CD4-positive, alpha-beta T cell (primary cell): ENCODE results near the gene HEXD. TPM values are rescaled to one million over a fixed set of nuclear protein-coding genes. Genes with fewer than 3 reads are reported as not detected.

Experiments
- ATAC-seq: fragments of 200-7000 bp; cut with Tn5 transposase; one replicate; pipeline ENCODE4 v1.10.0; 2022; ENCODE audit warnings: mild to moderate bottlenecking; ENCODE audit not compliant: poor library complexity
- CTCF ChIA-PET: fragments of 350-600 bp; sonication (Branson Sonifier 250); formaldehyde crosslinking; loops from one replicate; lab custom pipeline; 2021; ENCODE audit warnings: antibody characterized with exemption, inconsistent platforms; lab: Charles Lee
- POLR2A ChIA-PET: fragments of 350-600 bp; sonication (Branson Sonifier 250); formaldehyde crosslinking; loops from one replicate; lab custom pipeline; 2021; ENCODE audit warnings: antibody characterized with exemption, inconsistent platforms; lab: Charles Lee
- DNase-seq, 14 experiments: peaks; one replicate each; pipeline ENCODE4 v3.0.0-alpha.2; 2013 to 2020; ENCODE audit warnings: mixed read lengths in 2 of 14
- H3K27ac ChIP-seq, 2 donors: one replicate each; pipeline versions ENCODE4 v1.5.1 to v1.7.0; 2013; ENCODE audit warnings: low read length in 2 of 2, low read depth in 1 of 2, mild to moderate bottlenecking in 1 of 2
- H3K27me3 ChIP-seq, 2 experiments: 1 replicate in 1 of 2; 2 replicates in 1 of 2; pipeline versions ENCODE4 v1.6.1 to v1.7.0; 2013; ENCODE audit warnings: low read length in 2 of 2, control low read depth in 1 of 2, mild to moderate bottlenecking in 1 of 2, moderate library complexity in 1 of 2; ENCODE audit not compliant: insufficient read depth in 2 of 2, control insufficient read depth in 1 of 2
- H3K36me3 ChIP-seq: one replicate; pipeline ENCODE4 v1.6.1; 2013; ENCODE audit warnings: low read length, control low read depth; ENCODE audit not compliant: insufficient read depth
- H3K4me1 ChIP-seq: one replicate; pipeline ENCODE4 v1.6.1; 2013; ENCODE audit warnings: low read length, control low read depth; ENCODE audit not compliant: insufficient read depth
- H3K4me3 ChIP-seq: one replicate; pipeline ENCODE4 v1.5.1; 2013; ENCODE audit warnings: mild to moderate bottlenecking, low read length, moderate library complexity
- H3K9me3 ChIP-seq, 2 experiments: 1 replicate in 1 of 2; 2 replicates in 1 of 2; pipeline versions ENCODE4 v1.6.1 to v1.7.0; 2013; ENCODE audit warnings: low read length in 2 of 2, mild to moderate bottlenecking in 2 of 2, control low read depth in 1 of 2, moderate library complexity in 1 of 2; ENCODE audit not compliant: control insufficient read depth in 1 of 2, insufficient read depth in 1 of 2
- H3K27ac Mint-ChIP-seq: one replicate; pipeline ENCODE4 v1.8.0; 2020; ENCODE audit warnings: mixed read lengths
- H3K27me3 Mint-ChIP-seq: one replicate; pipeline ENCODE4 v1.8.0; 2021; ENCODE audit warnings: mixed read lengths
- H3K36me3 Mint-ChIP-seq: one replicate; pipeline ENCODE4 v1.8.0; 2021; ENCODE audit warnings: low read depth, mixed read lengths
- H3K4me1 Mint-ChIP-seq: one replicate; pipeline ENCODE4 v1.8.0; 2021; ENCODE audit warnings: low read depth, mixed read lengths
- H3K4me3 Mint-ChIP-seq: one replicate; pipeline ENCODE4 v1.8.0; 2020; ENCODE audit warnings: mild to moderate bottlenecking, mixed read lengths
- H3K9me3 Mint-ChIP-seq: one replicate; pipeline ENCODE4 v1.8.0; 2020; ENCODE audit warnings: mixed read lengths
- CTCF ChIP-seq: fragments of 200-600 bp; IDR thresholded peaks from one replicate; pipeline ENCODE4 v1.8.0; 2022; ENCODE audit warnings: antibody characterized with exemption, mild to moderate bottlenecking
- intact Hi-C, 2 experiments: fragments of 100-400 bp; cut with DNase I in 1 of 2; cut with micrococcal nuclease in 1 of 2; formaldehyde crosslinking; loops; one replicate each; pipeline versions ENCODE4 v1.15.1 to v1.9.0; 2023 to 2025; cut with DNase I, micrococcal nuclease
- total RNA-seq, 174 experiments: library from RNA in 2 of 174; stranded (reverse) in 2 of 174; gene quantifications; one replicate each; pipeline ENCODE4 v1.2.3 and lab custom pipeline; 2021 to 2026

Gene HEXD
- total RNA-seq, 2 experiments from 2014 or later, result 27.8 to 31.2 TPM

GRCh38 chr17:82412535-82413520 is 5.3 kb upstream of the HEXD start:
- no peak overlapping the region for H3K27ac Mint-ChIP-seq
- ChIA-PET POLR2A (no interaction called here), CTCF (no interaction called here)
- no peak for DNase-seq
- Histone ChIP-seq H3K4me1 (peaks cover 18% of the 10 kb centered on the region), H3K27me3 (no peaks in the 10 kb centered on the region), H3K36me3 (peaks cover 20% of the 10 kb centered on the region), H3K27ac (no peak overlapping the region), H3K4me3 (no peak overlapping the region), H3K9me3 (no peaks in the 10 kb centered on the region)
- intact Hi-C loops, result loop anchor here (5.0 to 10.0 kb wide), 4 partner anchors 142 to 378 kb away; partner anchors contain the start of genes DCXR (in 1 of the 2), RAC3 (in 1 of the 2) and TBCD (in 1 of the 2)
- peaks cover 29% of the 10 kb centered on the region for H3K36me3 Mint-ChIP-seq
- no peaks in the 10 kb centered on the region for H3K27me3 Mint-ChIP-seq
- H3K4me1 Mint-ChIP-seq, result peaks cover 14% of the 10 kb centered on the region
- H3K9me3 Mint-ChIP-seq, result no peaks in the 10 kb centered on the region
- no peak for TF ChIP-seq CTCF
- H3K4me3 Mint-ChIP-seq, result no peak overlapping the region
- no peak for ATAC-seq

- ATAC-seq (peak; percentile 27), DNase-seq (peak; percentile 61 to 83 (median 70))
- Mint-ChIP-seq H3K27ac (no peak overlapping the region), H3K27me3 (no peaks in the 10 kb centered on the region), H3K36me3 (peaks cover 16% of the 10 kb centered on the region), H3K4me1 (peaks cover 21% of the 10 kb centered on the region), H3K4me3 (peak overlapping the region; percentile 9), H3K9me3 (no peaks in the 10 kb centered on the region)
- H3K36me3 ChIP-seq, result peaks cover 14% of the 10 kb centered on the region
- peaks cover 27% of the 10 kb centered on the region for H3K4me1 ChIP-seq
- peak; percentile 75 for TF ChIP-seq CTCF
- no peak overlapping the region for H3K27ac ChIP-seq
- ChIA-PET CTCF (no interaction called here), POLR2A (interaction anchor here (0.6 to 1.6 kb wide), 2 partner anchors 43 to 107 kb away, joined by 4 read pairs; no protein-coding TSS in a partner anchor)
- H3K9me3 ChIP-seq, result no peaks in the 10 kb centered on the region
- intact Hi-C loops, result loop anchor here (1.0 to 10.0 kb wide), 9 partner anchors 38 to 380 kb away; partner anchors contain the start of genes DCXR (in 2 of the 2), CYBC1 (in 1 of the 2), RAC3 (in 1 of the 2) and TBCD (in 1 of the 2)
- H3K4me3 ChIP-seq, result no peak overlapping the region
- H3K27me3 ChIP-seq, result no peaks in the 10 kb centered on the region
Observed at GRCh38 chr17:82414548-82415281, 3.4 kb upstream of the HEXD start.

GRCh38 chr17:82415336-82415735 is 2.8 kb upstream of the HEXD start:
- ChIA-PET POLR2A (no interaction called here), CTCF (no interaction called here)
- intact Hi-C loops, result loop anchor here (2.0 to 10.0 kb wide), 6 partner anchors 37 to 381 kb away; partner anchors contain the start of genes DCXR (in 2 of the 2), CYBC1 (in 1 of the 2), RAC3 (in 1 of the 2) and TBCD (in 1 of the 2)
- H3K36me3 ChIP-seq, result peaks cover 14% of the 10 kb centered on the region
- Mint-ChIP-seq H3K4me1 (peaks cover 27% of the 10 kb centered on the region), H3K4me3 (no peak overlapping the region), H3K27me3 (no peaks in the 10 kb centered on the region), H3K36me3 (peaks cover 22% of the 10 kb centered on the region), H3K9me3 (no peaks in the 10 kb centered on the region), H3K27ac (no peak overlapping the region)
- no peak overlapping the region for H3K4me3 ChIP-seq
- peaks cover 30% of the 10 kb centered on the region for H3K4me1 ChIP-seq
- ATAC-seq (no peak), DNase-seq (peak in 1 of 14 experiments; percentile 34)
- H3K27ac ChIP-seq, result no peak overlapping the region
- no peak for TF ChIP-seq CTCF
- H3K9me3 ChIP-seq, result no peaks in the 10 kb centered on the region
- no peaks in the 10 kb centered on the region for H3K27me3 ChIP-seq
